ENCODE measurements around the gene NDUFS4. TPM values are rescaled to one million over a fixed set of nuclear protein-coding genes. Genes with fewer than 3 reads are reported as not detected.

NDUFS4 gene
- total and polyA plus RNA-seq, 2 of the 4 experiments (the other 2 are of a cell fraction) = 34.2 to 70.1 TPM

DNA sequence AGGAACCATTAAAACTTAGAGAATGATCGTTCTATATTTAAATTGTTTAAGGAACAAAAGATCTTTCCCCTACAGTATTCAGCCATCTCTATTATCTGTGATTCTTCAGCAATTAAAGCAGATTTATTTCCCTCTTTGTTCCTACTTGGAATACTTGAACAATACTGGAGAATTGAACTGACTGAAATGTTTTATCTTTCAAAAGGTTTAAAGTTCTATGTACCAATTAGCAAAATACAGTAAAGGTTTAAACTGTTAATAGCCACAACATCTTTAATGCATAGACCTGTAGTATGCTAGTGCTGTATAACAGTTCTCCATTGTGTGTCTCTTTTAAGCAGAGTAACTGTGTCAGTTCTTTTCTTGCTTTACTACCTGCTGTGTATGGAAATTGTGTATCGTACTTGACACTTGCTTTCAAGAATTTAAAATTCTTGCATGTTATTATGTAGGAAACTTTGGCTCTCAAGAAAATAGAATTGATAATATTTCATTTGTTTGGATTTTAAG lies 54.0 kb downstream of the NDUFS4 start:
- Histone ChIP-seq H2BK5ac (ENCODE audit: low read depth, low read length, poor library complexity, severe bottlenecking) (no peak overlapping the region), H3K56ac (ENCODE audit: extremely low read depth, insufficient read depth, low read length) (no peak overlapping the region), H3K9ac (ENCODE audit: low read depth, low read length) (no peak overlapping the region), H2BK120ac (ENCODE audit: low read depth, low read length) (no peak overlapping the region), H3K4me2 (ENCODE audit: low read depth, low read length) (no peak overlapping the region), H3K79me1 (ENCODE audit: low read depth in 1 of 2, low read length in 2 of 2) (peaks cover 19 to 43% of the 10 kb centered on the region in 2 experiments), H4K20me1 (ENCODE audit: insufficient read depth, low read length) (peaks cover 12% of the 10 kb centered on the region), H2AK5ac (ENCODE audit: low read depth, low read length) (no peak overlapping the region), H4K91ac (ENCODE audit: insufficient read depth, low read depth, low read length) (no peak overlapping the region), H3K4ac (ENCODE audit: low read depth, low read length) (no peak overlapping the region), H4K8ac (ENCODE audit: low read depth in 2 of 2, low read length in 2 of 2) (no peak overlapping the region), H2BK20ac (ENCODE audit: low read depth, low read length) (no peak overlapping the region), H3K14ac (replicated peaks; ENCODE audit: low read depth, low read length) (no peak overlapping the region), H3K36me3 (ENCODE audit: control insufficient read depth, insufficient read depth, low read length) (no peaks in the 10 kb centered on the region), H3K9me3 (ENCODE audit: control insufficient read depth, insufficient read depth, low read length) (no peaks in the 10 kb centered on the region), H3K4me1 (ENCODE audit: control insufficient read depth, insufficient read depth, low read length) (peaks cover 2% of the 10 kb centered on the region; the same call in 1 of the 2 replicates), H3K18ac (ENCODE audit: low read depth, low read length) (no peak overlapping the region), H2AK9ac (replicated peaks; ENCODE audit: low read depth, low read length, poor library complexity) (no peak overlapping the region), H2BK15ac (ENCODE audit: low read depth, low read length) (no peak overlapping the region), H4K5ac (ENCODE audit: low read depth, low read length) (no peak overlapping the region), H3K9me1 (ENCODE audit: insufficient read depth, low read length) (no peaks in the 10 kb centered on the region), H2AFZ (replicated peaks; ENCODE audit: low read length, poor library complexity) (no peak overlapping the region), H3K23ac (ENCODE audit: low read depth, low read length) (no peak overlapping the region), H3K27me3 (ENCODE audit: control insufficient read depth, insufficient read depth, low read length) (no peaks in the 10 kb centered on the region), H3K27ac (ENCODE audit: insufficient read depth, low read length) (no peak overlapping the region), H3K4me3 (ENCODE audit: insufficient read depth, low read depth, low read length) (no peak overlapping the region)
- in situ Hi-C loops (cut with MboI; ENCODE audit: low sequenced_read_pairs) = no loop called here
- no TSS peak for BruUV-seq (replicated peaks)
- POLR2A ChIA-PET (ENCODE audit: unreplicated experiment) = no interaction called here
- WGBS, 2 experiments (ENCODE audit: extremely low coverage in 2 of 2, insufficient read length in 1 of 2) = no CpG with 5 or more reads among the region's 2 CpGs
- no peak for ATAC-seq (ENCODE audit: low read depth)
- intact Hi-C loops (cut with micrococcal nuclease) = no loop called here
- no peak for TF ChIP-seq RFX5 (IDR thresholded peaks at IDR 0.05; ENCODE audit: low read depth, low read length)
- TF ChIP-seq MXI1 (IDR thresholded peaks at IDR 0.05; ENCODE audit: borderline replicate concordance, low read depth, low read length) = no peak
- no peak for TF ChIP-seq BHLHE40 (IDR thresholded peaks at IDR 0.05; ENCODE audit: low read depth, low read length)
- TF ChIP-seq, protein P1, sequence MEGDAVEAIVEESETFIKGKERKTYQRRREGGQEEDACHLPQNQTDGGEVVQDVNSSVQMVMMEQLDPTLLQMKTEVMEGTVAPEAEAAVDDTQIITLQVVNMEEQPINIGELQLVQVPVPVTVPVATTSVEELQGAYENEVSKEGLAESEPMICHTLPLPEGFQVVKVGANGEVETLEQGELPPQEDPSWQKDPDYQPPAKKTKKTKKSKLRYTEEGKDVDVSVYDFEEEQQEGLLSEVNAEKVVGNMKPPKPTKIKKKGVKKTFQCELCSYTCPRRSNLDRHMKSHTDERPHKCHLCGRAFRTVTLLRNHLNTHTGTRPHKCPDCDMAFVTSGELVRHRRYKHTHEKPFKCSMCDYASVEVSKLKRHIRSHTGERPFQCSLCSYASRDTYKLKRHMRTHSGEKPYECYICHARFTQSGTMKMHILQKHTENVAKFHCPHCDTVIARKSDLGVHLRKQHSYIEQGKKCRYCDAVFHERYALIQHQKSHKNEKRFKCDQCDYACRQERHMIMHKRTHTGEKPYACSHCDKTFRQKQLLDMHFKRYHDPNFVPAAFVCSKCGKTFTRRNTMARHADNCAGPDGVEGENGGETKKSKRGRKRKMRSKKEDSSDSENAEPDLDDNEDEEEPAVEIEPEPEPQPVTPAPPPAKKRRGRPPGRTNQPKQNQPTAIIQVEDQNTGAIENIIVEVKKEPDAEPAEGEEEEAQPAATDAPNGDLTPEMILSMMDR (conservative IDR thresholded peaks at IDR 0.05; ENCODE audit: low read depth, low read length) = no peak
- no peak for TF ChIP-seq SMC3 (IDR thresholded peaks at IDR 0.05; ENCODE audit: low read depth, low read length)
- TF ChIP-seq POLR2A (IDR thresholded peaks at IDR 0.05; ENCODE audit: low read depth, low read length) = no peak
- no peak for TF ChIP-seq MAFK (IDR thresholded peaks at IDR 0.05; ENCODE audit: low read depth, low read length)
- no peak for TF ChIP-seq NFE2L2 (IDR thresholded peaks at IDR 0.05; ENCODE audit: low read depth, low read length)
- CTCF ChIA-PET = no interaction called here
- DNase-seq = no peak
- dilution Hi-C loops (cut with HindIII; ENCODE audit: low sequenced_read_pairs, unreplicated experiment) = no loop called here
